Measurements from ENCODE around the gene DIO3.

Gene DIO3

GRCh38 chr14:101583006-101583714 is 21.9 kb downstream of the DIO3 start:
- DNase-seq (ENCODE audit: low spot score), result no peak

- no peak for DNase-seq (ENCODE audit: low spot score)
Measured at GRCh38 chr14:101583715-101584054, 22.4 kb downstream of the DIO3 start.

DNA sequence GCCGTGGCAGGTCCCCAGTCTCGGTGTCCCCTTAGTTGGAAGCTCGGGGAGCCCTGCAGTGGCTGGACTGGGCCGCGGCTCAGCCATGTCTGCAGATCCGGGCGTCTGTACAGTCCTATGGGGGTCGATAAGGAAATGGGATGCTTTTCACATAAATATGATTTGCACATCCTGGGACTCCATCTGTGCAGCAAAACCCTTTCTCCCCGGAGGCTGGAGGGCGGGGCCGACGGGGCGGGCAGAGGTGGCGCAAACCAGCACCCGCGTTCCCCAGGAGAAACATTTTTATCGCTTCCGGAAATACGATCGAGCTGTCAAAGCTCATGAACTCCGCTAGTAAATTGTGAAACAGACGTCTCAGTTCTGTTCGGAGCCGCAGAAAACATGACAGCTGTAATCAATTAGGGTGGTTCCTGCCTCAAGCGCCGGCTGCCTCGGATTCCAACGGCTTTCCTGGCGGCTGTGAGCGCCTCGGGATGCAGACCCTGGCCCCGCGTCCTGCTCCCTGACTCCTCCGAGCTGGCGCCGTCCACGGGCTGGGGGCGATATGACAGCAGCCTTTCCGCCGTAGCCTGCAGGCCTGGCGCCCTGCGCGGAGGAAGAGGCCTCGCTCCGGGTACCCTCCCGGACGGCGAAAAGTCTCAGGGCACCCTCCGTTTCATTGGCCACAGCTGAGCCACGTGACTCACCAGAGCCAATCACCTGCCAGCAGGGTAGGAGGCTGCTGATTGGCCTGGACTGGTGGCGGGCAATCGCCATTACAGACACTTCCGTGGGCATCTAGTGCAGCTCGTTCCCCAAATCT is 23.0 kb downstream of the DIO3 start:
- DNase-seq (ENCODE audit: low spot score), result no peak

GRCh38 chr14:101585211-101585610 is 23.9 kb downstream of the DIO3 start:
- DNase-seq (ENCODE audit: low spot score), result no peak

DNA sequence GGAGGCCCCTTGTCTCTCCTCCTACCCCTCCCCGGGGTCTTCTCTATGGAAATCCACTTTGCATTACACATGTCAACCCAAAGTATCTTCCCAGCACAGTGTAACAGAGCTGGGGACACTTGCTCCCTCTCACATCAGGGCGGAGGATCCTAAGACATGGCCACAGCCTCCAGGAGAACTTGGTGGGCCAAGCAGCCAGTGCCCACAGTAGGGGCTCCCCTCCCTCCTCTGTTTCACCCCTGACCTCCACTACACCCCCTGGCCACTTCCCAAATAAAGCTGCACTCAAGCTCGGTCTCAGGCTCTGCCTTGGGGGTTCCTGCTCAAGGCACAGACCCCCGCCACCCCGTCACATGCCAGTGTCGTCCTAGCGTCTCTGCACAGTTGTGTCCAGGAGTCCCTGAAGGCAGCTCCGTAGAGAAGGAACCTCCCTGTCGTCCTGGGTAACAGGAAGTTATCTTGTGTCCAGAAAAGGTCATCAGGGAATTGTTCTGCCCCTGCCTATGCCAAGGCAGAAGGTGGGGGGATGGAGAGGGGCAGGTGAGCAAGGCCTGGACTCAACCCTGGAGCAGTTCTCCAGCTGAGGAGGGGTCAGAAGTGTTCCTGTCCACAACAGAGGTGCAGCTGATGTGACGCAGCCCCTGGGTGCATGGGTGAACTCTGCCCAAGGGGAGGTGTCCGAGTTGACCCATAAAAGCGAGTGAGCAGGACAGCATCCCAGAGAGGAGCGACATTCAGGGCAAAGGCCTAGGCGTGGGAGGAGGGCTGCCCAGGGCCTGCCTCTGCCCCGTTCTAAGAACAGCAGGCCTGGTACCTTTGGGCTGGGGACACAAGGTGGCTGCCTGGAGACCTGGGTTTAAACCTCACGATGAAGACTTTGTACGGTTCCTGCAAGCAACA is 25.5 kb downstream of the DIO3 start:
- no peak for DNase-seq (ENCODE audit: low spot score)

DNA sequence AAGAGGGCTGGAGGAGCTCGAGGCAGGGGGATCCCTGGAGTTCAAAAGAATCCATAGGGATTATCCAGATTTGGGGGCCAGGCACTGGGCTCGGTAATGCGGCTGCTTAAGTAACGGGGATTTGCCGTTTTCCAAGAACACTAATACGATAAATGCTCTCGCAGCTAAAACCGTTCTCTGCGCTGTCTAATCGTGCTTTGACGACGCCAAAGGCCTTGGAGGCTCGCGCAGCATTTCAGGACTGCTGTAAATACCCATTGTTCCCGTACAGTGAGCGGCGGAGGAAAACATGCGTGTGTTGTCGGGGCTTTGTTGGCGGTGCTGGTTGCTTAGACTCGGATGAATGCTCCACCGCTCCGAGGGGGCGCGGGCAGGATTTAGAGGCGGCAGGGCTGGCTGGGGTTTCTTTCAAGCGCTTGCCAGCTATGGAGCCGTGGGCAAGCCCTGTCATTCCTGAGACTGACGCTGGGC is 26.2 kb downstream of the DIO3 start:
- DNase-seq (ENCODE audit: low spot score), result no peak

GRCh38 chr14:101588286-101588975 is 27.1 kb downstream of the DIO3 start:
- no peak for DNase-seq (ENCODE audit: low spot score)

GRCh38 chr14:101588990-101589389 is 27.7 kb downstream of the DIO3 start:
- no peak for DNase-seq (ENCODE audit: low spot score)

DNA sequence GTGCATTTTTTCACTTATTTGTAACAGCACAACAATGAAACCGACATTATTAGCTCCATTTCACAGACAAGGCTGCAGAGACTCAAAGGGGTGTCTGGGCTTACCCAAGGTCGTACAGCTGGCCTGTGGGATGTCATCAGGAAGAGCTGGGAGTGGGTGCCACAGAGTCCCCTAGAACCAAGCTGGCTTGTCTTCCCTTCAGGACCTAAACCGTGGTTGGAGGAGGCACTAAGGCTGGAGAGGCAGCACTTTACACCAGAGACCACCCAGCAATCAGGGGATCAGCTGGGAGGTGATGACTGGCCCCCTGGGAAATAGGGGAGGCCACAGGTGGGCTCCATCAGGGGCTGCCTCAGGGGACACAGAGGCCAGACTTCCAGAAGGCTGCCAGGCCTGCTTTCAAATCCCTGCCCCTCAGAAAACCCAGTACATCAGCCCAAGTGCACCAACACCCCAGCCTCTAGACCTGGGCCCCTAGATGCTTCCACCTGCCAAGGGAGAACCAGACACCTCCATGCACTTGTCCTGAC is 28.3 kb downstream of the DIO3 start:
- DNase-seq (ENCODE audit: low spot score), result no peak

DNA sequence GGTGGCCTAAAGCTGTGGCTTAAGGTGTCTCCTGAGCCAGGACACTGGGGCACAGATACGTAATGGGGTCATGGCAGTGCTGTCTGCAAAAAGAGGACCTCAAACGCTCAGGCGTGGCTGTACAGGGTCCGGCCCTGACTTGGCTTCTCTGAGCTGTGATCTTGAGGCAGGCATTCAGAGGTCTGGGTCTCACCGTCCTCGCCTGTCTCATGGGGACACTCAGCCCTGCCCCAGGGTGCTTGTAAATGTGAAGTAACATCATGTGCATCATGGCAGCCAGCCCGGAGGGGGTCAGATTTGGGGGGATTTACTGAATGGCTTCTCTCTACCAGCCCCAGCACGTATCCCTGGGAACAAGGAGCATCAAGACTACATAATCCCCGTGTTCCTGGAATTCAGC is 28.8 kb downstream of the DIO3 start:
- DNase-seq (ENCODE audit: low spot score), result no peak

GRCh38 chr14:101590616-101591015 is 29.3 kb downstream of the DIO3 start:
- no peak for DNase-seq (ENCODE audit: low spot score)

GRCh38 chr14:101591121-101591520 is 29.8 kb downstream of the DIO3 start:
- no peak for DNase-seq (ENCODE audit: low spot score)

DNA sequence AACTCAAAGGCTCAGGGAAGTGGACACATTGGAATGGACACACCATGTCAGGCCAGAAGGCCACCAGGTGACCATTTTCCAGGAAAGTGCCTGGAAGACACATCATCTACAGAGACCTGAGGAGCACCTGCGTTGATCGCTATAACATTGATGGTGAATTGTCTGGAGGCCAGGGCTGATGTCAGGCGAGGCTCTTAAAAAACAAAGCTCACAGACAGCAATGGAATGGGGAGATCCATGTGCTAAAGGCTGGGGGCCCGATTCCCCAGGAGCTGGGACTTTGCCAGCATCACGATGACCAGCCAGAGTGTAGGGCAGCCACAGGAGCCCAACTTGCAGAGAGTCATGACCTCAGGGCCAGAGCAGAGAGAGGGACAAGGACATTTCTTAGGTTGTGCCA is 30.3 kb downstream of the DIO3 start:
- no peak for DNase-seq (ENCODE audit: low spot score)

- no peak for DNase-seq (ENCODE audit: low spot score)
Measured at GRCh38 chr14:101593411-101594238, 32.3 kb downstream of the DIO3 start.

- no peak for DNase-seq (ENCODE audit: low spot score)
Measured at GRCh38 chr14:101594511-101595148, 33.3 kb downstream of the DIO3 start.

DNA sequence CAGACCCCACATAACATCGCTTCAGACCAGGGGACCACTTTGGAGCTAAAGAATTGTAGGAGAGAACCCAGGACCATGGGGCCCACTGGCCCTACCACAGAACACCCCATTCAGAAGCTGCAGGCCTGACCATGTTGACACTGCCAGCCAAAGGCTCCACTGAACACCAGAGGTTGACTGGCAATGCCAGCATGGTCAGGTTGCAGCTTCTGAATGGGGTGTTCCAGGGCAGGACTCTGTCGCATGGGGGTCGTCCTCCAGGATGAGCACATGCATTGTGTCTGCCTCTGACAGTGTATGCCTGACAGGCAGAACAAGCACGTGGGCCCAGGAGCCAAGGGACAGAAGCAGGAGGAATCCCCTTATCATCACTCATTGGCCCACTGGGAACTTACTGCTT is 34.1 kb downstream of the DIO3 start:
- DNase-seq (ENCODE audit: low spot score), result no peak

GRCh38 chr14:101595887-101596721 is 34.8 kb downstream of the DIO3 start:
- DNase-seq (ENCODE audit: low spot score), result no peak

GRCh38 chr14:101596742-101597141 is 35.4 kb downstream of the DIO3 start:
- no peak for DNase-seq (ENCODE audit: low spot score)

DNA sequence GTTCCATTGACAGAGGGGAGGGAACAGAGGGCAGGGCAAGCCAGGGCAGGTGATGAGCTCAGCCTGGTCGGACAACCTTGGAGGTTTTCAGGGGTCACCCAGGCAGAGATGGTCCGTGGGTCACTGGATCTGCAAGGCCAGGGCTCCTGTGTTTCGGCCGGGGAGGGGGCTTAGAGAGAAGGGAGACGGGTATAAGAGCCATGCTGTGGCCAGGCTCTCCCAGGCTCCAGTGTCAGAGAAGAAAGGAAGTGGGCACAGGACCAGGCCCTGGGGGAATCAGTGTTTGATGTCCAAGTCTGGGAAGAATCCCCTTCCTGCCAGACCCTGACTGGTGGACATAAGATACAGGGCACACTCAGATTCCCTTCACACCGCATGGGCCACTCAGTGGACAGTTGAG is 36.9 kb downstream of the DIO3 start:
- no peak for DNase-seq (ENCODE audit: low spot score)

All from RKO (cell line).